HCT116 (cell line): Measurements from ENCODE around the gene GTPBP2. TPM values are rescaled to one million over a fixed set of nuclear protein-coding genes. Genes with fewer than 3 reads are reported as not detected.

Experiments
- ATAC-seq: fragments of 200-7000 bp; cut with Tn5 transposase; 2 replicates; pipeline ENCODE4 v1.9.1; 2020; ENCODE audit warnings: mild to moderate bottlenecking, moderate library complexity
- BruUV-seq: library from RNA; stranded (reverse); fragments of 400-500 nt; replicated peaks from 2 replicates; lab custom pipeline; 2021; lab: Mats Ljungman, UMichigan
- CTCF ChIA-PET: fragments of 300-600 bp; sonication (Branson Sonifier 250); formaldehyde crosslinking; loops from one replicate; lab custom pipeline; 2021; ENCODE audit warnings: antibody characterized with exemption; lab: Charles Lee
- POLR2A ChIA-PET: fragments of 300-600, 350-600 bp; sonication (Branson Sonifier 250); formaldehyde crosslinking; loops from one replicate; lab custom pipeline; 2021; ENCODE audit warnings: antibody characterized with exemption; lab: Charles Lee
- RAD21 ChIA-PET, 2 experiments: fragments of 300-600 bp; sonication (Branson Sonifier 250); formaldehyde crosslinking; loops; one replicate each; lab custom pipeline; 2023; ENCODE audit warnings: low total read pairs in 2 of 2; ENCODE audit not compliant: uncharacterized antibody in 2 of 2, unreplicated experiment in 2 of 2, low non-redundant PET in 1 of 2; lab: Charles Lee
- DNase-seq: peaks from one replicate; pipeline ENCODE4 v3.0.0-alpha.2; 2010; ENCODE audit warnings: low read depth, low spot score
- H2AFZ ChIP-seq: fragments of 200-600 bp; shearing (Covaris generic), sonication (generic); 2 replicates; pipeline ENCODE4 v1.6.1; 2017; ENCODE audit warnings: low read depth, mixed run types, mixed read lengths, antibody characterized with exemption, low read length; ENCODE audit not compliant: poor library complexity, severe bottlenecking
- H3K27ac ChIP-seq: 2 replicates; pipeline ENCODE4 v1.5.1; 2012; ENCODE audit warnings: low read depth, low read length
- H3K27me3 ChIP-seq: fragments of 200-600 bp; sonication (generic); 2 replicates; pipeline ENCODE4 v1.6.1; 2016; ENCODE audit warnings: mixed run types, low read length, mixed read lengths; ENCODE audit not compliant: insufficient read depth
- H3K36me3 ChIP-seq, 2 experiments: fragments of 200-500 bp in 1 of 2; fragments of 200-600 bp in 1 of 2; sonication (Bioruptor generic) in 1 of 2; sonication (generic) in 1 of 2; 2 replicates each; pipeline versions ENCODE4 v1.5.1 to v1.6.1; 2014 to 2016; ENCODE audit warnings: low read length in 2 of 2, inconsistent platforms in 1 of 2, mixed read lengths in 1 of 2, mixed run types in 1 of 2; ENCODE audit not compliant: insufficient read depth in 2 of 2, control insufficient read depth in 1 of 2
- H3K4me1 ChIP-seq, 2 experiments: fragments of 200-600 bp in 1 of 2; sonication (generic) in 1 of 2; 2 replicates each; pipeline versions ENCODE4 v1.5.1 to v1.6.1; 2012 to 2017; ENCODE audit warnings: low read length in 2 of 2, inconsistent platforms in 1 of 2, mild to moderate bottlenecking in 1 of 2, mixed read lengths in 1 of 2, mixed run types in 1 of 2, moderate library complexity in 1 of 2; ENCODE audit not compliant: insufficient read depth in 2 of 2, control insufficient read depth in 1 of 2
- H3K4me2 ChIP-seq: fragments of 200-600 bp; sonication (generic); 2 replicates; pipeline ENCODE4 v1.6.1; 2017; ENCODE audit warnings: mixed run types, low read length, mixed read lengths
- H3K4me3 ChIP-seq, 2 experiments: fragments of 200-600 bp in 1 of 2; sonication (generic) in 1 of 2; replicated peaks in 1 of 2; 2 replicates each; pipeline ENCODE4 v1.5.1; 2011 to 2016; ENCODE audit warnings: low read length in 2 of 2, control low read depth in 1 of 2, low read depth in 1 of 2, mild to moderate bottlenecking in 1 of 2, mixed read lengths in 1 of 2, mixed run types in 1 of 2
- H3K79me2 ChIP-seq: fragments of 200-600 bp; sonication (generic); 2 replicates; pipeline ENCODE4 v1.6.1; 2017; ENCODE audit warnings: mild to moderate bottlenecking, mixed run types, low read length, moderate library complexity, mixed read lengths; ENCODE audit not compliant: insufficient read depth
- H3K9ac ChIP-seq: fragments of 200-600 bp; sonication (generic); 2 replicates; pipeline ENCODE4 v1.6.1; 2016; ENCODE audit warnings: low read length, mixed read lengths
- H3K9me2 ChIP-seq: fragments of 200-600 bp; sonication (generic), shearing (Covaris generic); 2 replicates; pipeline ENCODE4 v1.6.1; 2017; ENCODE audit warnings: mixed run types, mild to moderate bottlenecking, moderate library complexity; ENCODE audit not compliant: insufficient read depth
- H3K9me3 ChIP-seq, 2 experiments: fragments of 200-500 bp in 1 of 2; fragments of 200-600 bp in 1 of 2; sonication (Bioruptor generic) in 1 of 2; sonication (generic) in 1 of 2; 2 replicates each; pipeline ENCODE4 v1.6.1; 2014 to 2017; ENCODE audit warnings: low read length in 2 of 2, mixed read lengths in 2 of 2, inconsistent platforms in 1 of 2, low read depth in 1 of 2, mild to moderate bottlenecking in 1 of 2, mixed run types in 1 of 2, moderate library complexity in 1 of 2; ENCODE audit not compliant: control insufficient read depth in 1 of 2, insufficient read depth in 1 of 2
- H4K20me1 ChIP-seq: fragments of 200-600 bp; sonication (generic), shearing (Covaris generic); 2 replicates; pipeline ENCODE4 v1.6.1; 2017; ENCODE audit warnings: mixed run types, mild to moderate bottlenecking, moderate library complexity; ENCODE audit not compliant: insufficient read depth
- ATF3 ChIP-seq: IDR thresholded peaks from 2 replicates; pipeline ENCODE4 v1.6.1; 2012
- CBX3 ChIP-seq: IDR thresholded peaks from 2 replicates; pipeline ENCODE4 v1.6.1; 2012; ENCODE audit warnings: low read depth
- CEBPB ChIP-seq: IDR thresholded peaks from 2 replicates; pipeline ENCODE4 v1.6.1; 2012; ENCODE audit warnings: low read depth
- CTCF ChIP-seq, 3 experiments: fragments of 200-600 bp in 1 of 3; sonication (generic) in 1 of 3; IDR thresholded peaks in 2 of 3; conservative IDR thresholded peaks in 1 of 3; 2 replicates each; pipeline ENCODE4 v1.5.1; 2012 to 2017; ENCODE audit warnings: low read depth in 2 of 3, low read length in 2 of 3, antibody characterized with exemption in 1 of 3, borderline replicate concordance in 1 of 3, control low read depth in 1 of 3, mild to moderate bottlenecking in 1 of 3, mixed read lengths in 1 of 3, mixed run types in 1 of 3, moderate library complexity in 1 of 3; ENCODE audit not compliant: insufficient read depth in 1 of 3
- EZH2 ChIP-seq: fragments of 200-600 bp; sonication (generic); IDR thresholded peaks from 2 replicates; pipeline ENCODE4 v1.6.1; 2017; ENCODE audit warnings: antibody characterized with exemption, mixed run types
- FOSL1 ChIP-seq: IDR thresholded peaks from 2 replicates; pipeline ENCODE4 v1.6.1; 2012; ENCODE audit warnings: low read depth
- JUND ChIP-seq: IDR thresholded peaks from 2 replicates; pipeline ENCODE4 v1.6.1; 2012
- MAX ChIP-seq: IDR thresholded peaks from 2 replicates; pipeline ENCODE4 v1.6.1; 2012
- POLR2AphosphoS5 ChIP-seq: IDR thresholded peaks from 2 replicates; pipeline ENCODE4 v1.6.1; 2011; ENCODE audit warnings: mild to moderate bottlenecking, low read depth, low read length, moderate library complexity
- RAD21 ChIP-seq: IDR thresholded peaks from 2 replicates; pipeline ENCODE4 v1.6.1; 2012; ENCODE audit warnings: low read depth, mild to moderate bottlenecking
- REST ChIP-seq: IDR thresholded peaks from 2 replicates; pipeline ENCODE4 v1.6.1; 2012; ENCODE audit warnings: low read depth
- SP1 ChIP-seq: IDR thresholded peaks from 2 replicates; pipeline ENCODE4 v1.6.1; 2012; ENCODE audit warnings: low read depth
- YY1 ChIP-seq: IDR thresholded peaks from 2 replicates; pipeline ENCODE4 v1.6.1; 2011; ENCODE audit warnings: low read length, low read depth, moderate library complexity, mild to moderate bottlenecking; ENCODE audit not compliant: insufficient replicate concordance; ENCODE audit errors: extremely low read depth
- ZFX ChIP-seq: fragments of 450-650 bp; IDR thresholded peaks from 2 replicates; pipeline ENCODE4 v1.6.1; 2017
- intact Hi-C: fragments of 100-400 bp; cut with micrococcal nuclease; formaldehyde crosslinking; loops from 2 replicates; pipeline ENCODE4 v1.10.0; 2022
- total RNA-seq: library from RNA; stranded (reverse); gene quantifications from one replicate; pipeline ENCODE4 v1.2.1, GENCODE V29; 2021; ENCODE audit not compliant: unreplicated experiment

GTPBP2 gene
- total RNA-seq, 1 experiment from 2014 or later, result 98.0 TPM

DNA sequence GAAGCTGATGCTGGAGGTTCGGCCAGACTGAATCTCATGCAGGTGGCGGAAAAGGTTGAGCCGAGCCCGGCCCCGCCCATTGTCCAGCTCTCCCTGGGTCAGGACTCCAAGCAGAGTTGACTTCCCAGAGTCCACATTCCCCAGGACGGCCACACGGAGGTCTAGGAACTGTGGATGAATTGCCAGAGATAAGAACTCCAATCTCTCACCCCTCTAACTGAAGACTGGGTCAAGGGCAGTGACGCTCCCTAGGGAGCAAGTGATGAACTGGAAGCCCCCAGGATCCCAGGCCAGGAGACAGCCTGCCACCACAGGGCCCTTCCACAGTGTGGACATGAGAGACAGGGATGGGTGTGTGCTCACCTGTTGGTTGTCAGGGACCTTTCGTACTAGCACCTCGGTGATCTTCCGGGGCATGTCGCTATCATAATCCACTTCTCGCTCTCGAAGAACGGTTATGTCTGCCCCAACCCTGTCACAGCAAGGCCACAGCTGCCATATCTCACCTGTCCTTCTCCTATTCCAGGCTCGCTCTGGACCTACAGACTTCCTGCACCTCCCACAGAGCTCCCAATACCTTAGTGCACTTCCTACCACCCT, 3.6 kb downstream of the GTPBP2 start:
- Histone ChIP-seq H3K9ac (no peak overlapping the region), H4K20me1 (no peaks in the 10 kb centered on the region), H3K4me3 (no peak overlapping the region), H2AFZ (no peak overlapping the region), H3K36me3 (peaks cover 23 to 49% of the 10 kb centered on the region in 2 experiments; a peak in 3 of 4 replicates), H3K27me3 (no peaks in the 10 kb centered on the region), H3K9me2 (no peaks in the 10 kb centered on the region), H3K4me2 (no peak overlapping the region), H3K79me2 (peaks cover 24% of the 10 kb centered on the region), H3K4me1 (peaks cover 13 to 25% of the 10 kb centered on the region in 2 experiments), H3K27ac (no peak overlapping the region), H3K9me3 (no peaks in the 10 kb centered on the region)
- RAD21 ChIA-PET, result no interaction called here
- intact Hi-C loops, result loop anchor here (5.0 kb wide), 1 partner anchor 147 kb away; the partner anchor contains the start of gene VEGFA
- DNase-seq, result no peak
- no peak for ATAC-seq
- TF ChIP-seq CEBPB (no peak), SP1 (no peak), CBX3 (no peak), YY1 (no peak), ATF3 (no peak), MAX (no peak), ZFX (no peak), POLR2AphosphoS5 (no peak; the same call in 1 of the 2 replicates)
- CTCF ChIA-PET, result no interaction called here
- POLR2A ChIA-PET, result no interaction called here
- no TSS peak for BruUV-seq

DNA sequence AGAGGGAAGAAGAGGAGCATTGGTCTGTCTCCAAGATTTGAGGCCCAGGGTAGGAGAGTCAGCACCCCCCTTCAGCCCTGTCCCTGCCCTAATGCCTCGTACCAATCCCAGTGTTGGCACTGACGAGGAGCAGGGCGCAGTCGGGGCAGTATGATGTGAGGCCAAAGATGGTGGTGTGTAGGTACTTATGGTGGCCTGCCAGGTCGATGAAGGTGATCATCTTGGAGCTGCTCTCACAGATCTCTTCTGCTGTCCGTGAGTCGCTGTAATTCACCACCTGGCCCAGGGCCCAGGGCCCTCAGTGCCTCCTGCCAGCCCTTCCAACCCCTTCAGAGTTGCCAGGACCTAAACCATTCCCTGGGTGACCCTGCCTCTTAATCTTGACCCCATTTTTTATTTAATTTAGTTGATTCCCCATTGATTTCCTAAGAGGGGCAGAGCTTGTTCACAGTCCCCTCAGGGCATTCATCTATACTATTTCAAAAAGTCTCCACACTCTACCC, 4.2 kb downstream of the GTPBP2 start:
- no peaks in the 10 kb centered on the region for H3K9me2 ChIP-seq
- peaks cover 24% of the 10 kb centered on the region for H3K79me2 ChIP-seq
- no peak overlapping the region for H3K4me3 ChIP-seq
- no peak for ATAC-seq
- no peaks in the 10 kb centered on the region for H3K9me3 ChIP-seq
- no peaks in the 10 kb centered on the region for H3K27me3 ChIP-seq
- ChIA-PET CTCF (no interaction called here), POLR2A (no interaction called here), RAD21 (no interaction called here)
- H3K27ac ChIP-seq, result no peak overlapping the region
- H2AFZ ChIP-seq, result no peak overlapping the region
- H3K9ac ChIP-seq, result no peak overlapping the region
- BruUV-seq, result no TSS peak
- H4K20me1 ChIP-seq, result no peaks in the 10 kb centered on the region
- H3K4me1 ChIP-seq, result peaks cover 10 to 19% of the 10 kb centered on the region in 2 experiments
- no peak overlapping the region for H3K4me2 ChIP-seq
- intact Hi-C loops, result loop anchor here (5.0 kb wide), 1 partner anchor 147 kb away; the partner anchor contains the start of gene VEGFA
- DNase-seq, result no peak
- H3K36me3 ChIP-seq, result peaks cover 25 to 51% of the 10 kb centered on the region in 2 experiments; a peak in 3 of 4 replicates
- no peak for TF ChIP-seq MAX
- TF ChIP-seq REST, result no peak
- TF ChIP-seq RAD21, result no peak
- no peak for TF ChIP-seq JUND
- TF ChIP-seq EZH2, result no peak
- no peak for TF ChIP-seq CTCF (IDR thresholded peaks at IDR 0.05 in 2 of 3, conservative IDR thresholded peaks at IDR 0.05 in 1 of 3; ENCODE audit: borderline replicate concordance in 1 of 3, insufficient read depth in 1 of 3, low read depth in 2 of 3, low read length in 2 of 3)
- no peak for TF ChIP-seq YY1
- no peak for TF ChIP-seq FOSL1
